ENCODE measurements around the gene UFD1.

DNA sequence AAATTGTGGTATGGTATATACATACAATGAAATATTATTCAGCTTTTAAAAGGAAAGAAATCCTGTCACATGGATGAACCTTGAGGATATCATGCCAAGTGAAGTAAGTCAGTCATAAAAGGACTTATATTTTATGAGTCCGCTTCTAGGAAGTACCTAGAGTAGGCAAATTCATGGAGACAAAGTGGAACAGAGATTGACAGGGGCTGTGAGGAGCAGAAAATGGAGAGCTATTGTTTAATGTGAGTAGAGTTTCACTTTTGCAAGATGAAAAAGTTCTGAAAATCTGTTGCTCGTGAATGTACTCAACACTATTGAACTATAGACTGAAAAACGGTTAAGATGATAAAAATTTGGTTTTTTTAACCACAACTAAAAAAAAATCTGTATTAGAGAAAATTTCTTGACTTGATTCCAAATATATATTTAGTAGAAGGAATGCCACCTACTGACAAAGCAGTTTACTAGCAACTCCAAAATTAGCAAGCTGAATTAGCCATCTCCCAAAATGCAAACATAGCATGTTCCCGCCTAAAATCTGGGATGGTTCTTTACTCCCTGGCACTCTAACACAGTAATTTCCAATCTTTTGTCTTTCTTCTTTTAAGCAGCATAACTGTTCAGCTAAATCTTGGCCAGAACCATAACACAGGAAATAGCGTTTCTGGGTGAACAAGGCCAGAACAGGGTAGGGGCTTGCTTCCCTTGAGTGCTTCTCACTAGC is 1.5 kb downstream of the UFD1 start:
- peak in 1 of 3 experiments; percentile 16 for TF ChIP-seq CTCF (IDR thresholded peaks at IDR 0.05)
- TF ChIP-seq POLR2A (IDR thresholded peaks at IDR 0.05), result no peak
